AG10803 (cell line): Measurements from ENCODE around the gene ITGAE.
A peak's percentile ranks its signal among the peaks of the same experiment; 100 is the strongest.

Source experiments
- DNase-seq: peaks from one replicate; pipeline ENCODE4 v3.0.0; 2010; ENCODE audit warnings: low read depth
- H3K4me3 ChIP-seq: 2 replicates; pipeline ENCODE4 v1.5.1; 2011; ENCODE audit warnings: mild to moderate bottlenecking, low read length, control low read depth
- CTCF ChIP-seq: conservative IDR thresholded peaks from 2 replicates; pipeline ENCODE4 v1.5.1; 2011; ENCODE audit warnings: mild to moderate bottlenecking, low read length, control low read depth, inconsistent platforms

Gene ITGAE

GRCh38 chr17:3809135-3809534 is 8.1 kb upstream of the ITGAE start:
- no peak for DNase-seq
- TF ChIP-seq CTCF, result no peak
- H3K4me3 ChIP-seq, result no peak overlapping the region

GRCh38 chr17:3808701-3809100 is 7.7 kb upstream of the ITGAE start:
- DNase-seq, result no peak
- no peak for TF ChIP-seq CTCF
- H3K4me3 ChIP-seq, result no peak overlapping the region

- no peak for TF ChIP-seq CTCF
- DNase-seq, result no peak
- H3K4me3 ChIP-seq, result no peak overlapping the region
Measured at GRCh38 chr17:3805581-3805980, 4.6 kb upstream of the ITGAE start.

- no peak for TF ChIP-seq CTCF
- DNase-seq, result no peak
- H3K4me3 ChIP-seq, result no peak overlapping the region
Measured at GRCh38 chr17:3804503-3804931, 3.5 kb upstream of the ITGAE start.

GRCh38 chr17:3803308-3803640 is 2.3 kb upstream of the ITGAE start:
- DNase-seq, result no peak

GRCh38 chr17:3802461-3803307 is 1.7 kb upstream of the ITGAE start:
- TF ChIP-seq CTCF, result no peak
- no peak overlapping the region for H3K4me3 ChIP-seq
- peak; percentile 86 for DNase-seq

More at GRCh38 chr17:3803308-3803640, 2.3 kb upstream of the ITGAE start:
- TF ChIP-seq CTCF, result no peak
- H3K4me3 ChIP-seq, result no peak overlapping the region

GRCh38 chr17:3801792-3802191 is 804 bp upstream of the ITGAE start:
- DNase-seq, result no peak
- no peak for TF ChIP-seq CTCF
- H3K4me3 ChIP-seq, result no peak overlapping the region
